ENCODE measurements around the gene CYYR1.

CYYR1 gene

GRCh38 chr21:26572702-26573381, at the start of gene CYYR1:
Gene CYYR1 (minus strand): TSS chr21:26573286. CDS start chr21:26572940, 346 bp downstream.
- no peak for DNase-seq (ENCODE audit: low read depth, low spot score)

GRCh38 chr21:26617176-26617575, 44.1 kb upstream of the CYYR1 start:
- DNase-seq (ENCODE audit: low read depth, low spot score): no peak

- no peak for DNase-seq (ENCODE audit: low read depth, low spot score)
Measured at GRCh38 chr21:26614251-26614650, 41.2 kb upstream of the CYYR1 start.

- no peak for DNase-seq (ENCODE audit: low read depth, low spot score)
Measured at GRCh38 chr21:26599261-26599660, 26.2 kb upstream of the CYYR1 start.

- no peak for DNase-seq (ENCODE audit: low read depth, low spot score)
Measured at GRCh38 chr21:26597981-26598380, 24.9 kb upstream of the CYYR1 start.

- no peak for DNase-seq (ENCODE audit: low read depth, low spot score)
Measured at GRCh38 chr21:26597031-26597430, 23.9 kb upstream of the CYYR1 start.

GRCh38 chr21:26595971-26596370, 22.9 kb upstream of the CYYR1 start:
- DNase-seq (ENCODE audit: low read depth, low spot score): no peak

- DNase-seq (ENCODE audit: low read depth, low spot score): no peak
Measured at GRCh38 chr21:26593800-26594199, 20.7 kb upstream of the CYYR1 start.

- no peak for DNase-seq (ENCODE audit: low read depth, low spot score)
Measured at GRCh38 chr21:26591543-26591942, 18.5 kb upstream of the CYYR1 start.

GRCh38 chr21:26588446-26588845, 15.4 kb upstream of the CYYR1 start:
- DNase-seq (ENCODE audit: low read depth, low spot score): no peak

- no peak for DNase-seq (ENCODE audit: low read depth, low spot score)
Measured at GRCh38 chr21:26587736-26588201, 14.7 kb upstream of the CYYR1 start.

- no peak for DNase-seq (ENCODE audit: low read depth, low spot score)
Measured at GRCh38 chr21:26583769-26584168, 10.7 kb upstream of the CYYR1 start.

GRCh38 chr21:26581818-26582217, 8.7 kb upstream of the CYYR1 start:
- no peak for DNase-seq (ENCODE audit: low read depth, low spot score)

GRCh38 chr21:26572076-26572701, 897 bp downstream of the CYYR1 start:
- DNase-seq (ENCODE audit: low read depth, low spot score): no peak

- no peak for DNase-seq (ENCODE audit: low read depth, low spot score)
Measured at GRCh38 chr21:26570203-26570602, 2.9 kb downstream of the CYYR1 start.

- DNase-seq (ENCODE audit: low read depth, low spot score): no peak
Measured at GRCh38 chr21:26565546-26565945, 7.5 kb downstream of the CYYR1 start.

GRCh38 chr21:26565111-26565510, 8.0 kb downstream of the CYYR1 start:
- no peak for DNase-seq (ENCODE audit: low read depth, low spot score)

- no peak for DNase-seq (ENCODE audit: low read depth, low spot score)
Measured at GRCh38 chr21:26563856-26564503, 9.1 kb downstream of the CYYR1 start.

GRCh38 chr21:26560612-26561011, 12.5 kb downstream of the CYYR1 start:
- no peak for DNase-seq (ENCODE audit: low read depth, low spot score)

- DNase-seq (ENCODE audit: low read depth, low spot score): no peak
Measured at GRCh38 chr21:26559099-26559498, 14.0 kb downstream of the CYYR1 start.

- DNase-seq (ENCODE audit: low read depth, low spot score): no peak
Measured at GRCh38 chr21:26557106-26557505, 16.0 kb downstream of the CYYR1 start.

GRCh38 chr21:26555540-26556146, 17.4 kb downstream of the CYYR1 start:
- no peak for DNase-seq (ENCODE audit: low read depth, low spot score)
